Stimulated activated CD4-positive, alpha-beta T cell treated with anti-CD3 and anti-CD28 coated beads, TNF-alpha, amount 100 ng/mL, for 48 hours (primary cell): ENCODE results near the gene ANKRD31.

Experiments used
- DNase-seq, 3 donors: peaks; one replicate each; pipeline ENCODE4 v3.0.0-alpha.2; 2020; ENCODE audit warnings: low read depth in 3 of 3

ANKRD31 gene

DNA sequence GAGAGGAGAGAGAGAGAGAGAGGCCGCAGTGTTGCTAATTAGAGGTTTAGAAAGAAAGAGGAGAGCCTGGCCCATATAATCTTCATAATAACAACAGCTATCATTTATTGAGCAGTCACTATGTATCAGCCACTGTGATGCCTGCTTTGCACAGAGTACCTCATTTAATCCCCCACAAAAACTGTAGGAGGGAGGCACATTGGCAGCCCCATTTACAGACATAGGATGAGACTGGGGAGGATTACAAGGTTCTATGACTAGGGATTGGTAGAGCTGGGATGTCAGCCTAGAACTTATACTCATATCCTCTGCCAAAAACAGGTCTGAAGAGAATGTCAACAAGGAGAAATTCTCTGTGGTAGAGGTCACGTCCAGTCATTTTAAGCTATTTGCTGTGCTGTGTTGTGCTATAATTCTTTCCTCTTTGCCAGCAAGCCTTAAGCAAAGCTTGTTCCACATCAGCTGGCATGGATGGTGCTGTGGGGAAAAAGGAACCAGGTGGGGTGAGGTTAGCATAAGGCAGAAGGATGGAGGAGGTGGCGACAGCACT, 177.6 kb downstream of the ANKRD31 start:
- DNase-seq, result no peak

DNA sequence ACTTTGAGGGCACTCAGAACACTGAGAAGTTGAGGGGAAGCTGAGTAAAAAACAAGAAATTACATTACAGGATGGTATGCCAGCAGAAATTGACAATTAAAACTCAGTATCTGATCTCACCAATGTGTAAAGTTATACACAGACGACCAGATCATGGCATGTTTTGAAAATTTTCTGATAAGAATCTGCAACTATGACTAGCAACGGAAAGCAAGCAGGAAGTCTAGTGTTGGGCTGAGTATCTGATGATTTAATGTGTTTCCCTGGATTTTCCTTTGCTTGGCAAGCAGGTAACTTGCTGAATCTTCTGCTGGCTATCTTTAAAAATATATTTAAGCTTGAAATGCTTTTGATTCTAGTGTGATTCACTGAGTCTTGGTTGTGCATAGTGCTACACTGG, 179.1 kb downstream of the ANKRD31 start:
- no peak for DNase-seq

DNA sequence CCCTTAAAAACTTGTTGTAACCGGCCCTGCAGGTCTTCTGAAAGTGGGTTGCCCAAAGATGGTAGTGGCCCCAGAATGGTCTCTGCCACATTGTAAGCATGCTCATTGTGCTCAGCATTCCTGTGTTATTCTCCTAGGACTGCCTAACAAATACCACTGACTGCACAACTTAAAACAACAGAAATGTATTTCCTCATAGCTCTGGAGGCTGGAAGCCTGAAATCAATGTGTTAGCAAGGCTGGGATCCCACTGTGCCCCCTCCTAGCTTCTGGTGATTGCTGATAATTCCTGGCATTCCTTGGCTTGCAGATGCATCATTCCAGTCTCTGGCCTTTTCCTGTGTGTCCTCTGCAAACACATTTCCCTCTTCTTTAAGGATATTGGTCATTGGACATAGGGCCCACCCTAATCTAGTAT, 180.9 kb downstream of the ANKRD31 start:
- DNase-seq, result no peak

DNA sequence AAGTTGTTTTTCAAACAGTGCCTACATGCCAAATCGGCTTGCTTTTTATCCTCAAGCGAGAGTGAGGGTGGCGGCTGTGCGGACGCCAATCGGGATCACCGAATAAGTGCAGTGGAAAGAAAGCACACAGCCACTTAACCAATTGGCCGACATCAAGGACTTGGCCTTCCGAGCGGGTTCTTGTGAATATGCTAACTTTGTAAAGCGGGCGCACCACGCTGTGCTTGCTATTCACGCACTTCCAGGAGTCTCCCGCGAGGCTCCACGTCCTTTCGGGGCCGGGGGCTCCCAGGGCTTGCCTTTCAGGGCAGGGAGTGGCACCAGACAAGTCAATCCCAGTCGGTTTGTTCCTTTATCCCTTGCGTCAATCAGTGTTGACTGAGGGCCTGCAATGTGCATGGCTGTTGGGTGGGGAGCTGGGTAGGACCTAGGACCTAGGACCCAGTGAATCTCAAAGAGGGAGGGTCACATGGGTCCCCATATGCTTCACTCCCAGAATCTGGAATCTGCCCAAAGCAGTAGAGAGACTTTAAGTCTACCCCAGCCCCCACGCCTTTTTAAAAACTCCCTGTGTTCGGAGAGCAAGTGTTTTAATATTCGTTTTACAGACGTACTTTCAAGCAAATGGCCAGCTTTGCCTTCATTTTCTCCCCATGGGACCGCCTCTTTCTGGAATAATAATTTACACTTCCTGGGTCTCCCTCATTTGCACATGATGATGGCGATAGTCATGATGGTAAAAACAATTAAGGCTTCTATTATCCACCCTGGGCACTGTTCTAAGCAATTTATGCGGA, 182.3 kb downstream of the ANKRD31 start:
- DNase-seq, result no peak

DNA sequence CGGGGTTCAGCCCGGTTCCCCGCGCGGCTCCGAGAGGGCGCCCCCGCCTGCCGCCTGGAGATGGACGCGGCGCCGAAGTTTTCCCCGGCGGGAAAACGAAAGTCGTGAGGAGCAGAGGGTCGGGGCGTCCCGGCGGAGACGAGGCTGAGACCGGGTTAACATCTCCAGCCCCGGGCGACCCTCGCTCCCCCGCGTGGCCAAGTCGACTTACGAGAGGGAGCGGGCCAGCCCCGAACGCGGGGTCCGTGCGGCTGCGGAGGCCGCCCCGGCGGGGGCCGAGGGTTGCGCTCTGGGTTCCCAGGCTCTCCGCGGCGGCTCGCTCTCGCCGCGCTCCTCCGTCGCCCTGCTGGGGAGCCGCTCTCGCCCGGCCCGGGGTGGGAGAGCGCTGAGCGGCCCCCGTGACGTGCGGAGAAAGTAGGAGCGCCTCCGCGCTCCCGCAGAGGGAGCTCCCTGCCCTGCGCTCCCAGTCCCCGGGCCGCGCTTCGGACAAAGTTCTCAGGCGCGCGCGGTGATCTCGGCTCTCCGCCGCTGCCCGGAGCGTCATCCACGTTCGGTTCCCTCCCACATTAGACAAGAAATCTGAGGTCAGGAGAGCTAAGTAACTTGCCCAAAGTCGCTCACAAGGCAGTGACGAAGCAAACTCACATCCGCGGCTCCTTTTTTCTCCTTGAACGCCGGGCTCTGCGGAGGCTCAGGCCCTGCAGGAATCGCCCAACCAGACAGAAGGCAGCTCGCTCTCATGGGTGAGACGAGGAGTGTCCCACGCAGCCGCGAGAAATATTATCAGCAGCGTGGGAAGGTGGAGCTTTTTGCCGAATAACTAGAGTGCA, 183.2 kb downstream of the ANKRD31 start:
- peak in 2 of 3 donors; percentile 34 to 45 for DNase-seq

DNA sequence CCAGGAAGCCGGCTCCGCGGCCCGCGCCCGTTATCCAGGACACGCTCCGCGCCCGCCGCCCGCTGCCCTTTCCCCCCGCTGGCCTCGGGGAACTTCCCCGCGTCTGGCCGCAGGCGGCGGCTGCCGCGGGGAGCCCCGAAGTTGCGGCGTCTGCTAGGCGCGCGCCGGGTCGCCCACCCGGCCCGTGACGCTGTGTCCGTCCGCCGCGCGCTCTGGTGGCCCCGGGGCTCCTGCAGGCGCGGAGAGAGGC, 183.7 kb downstream of the ANKRD31 start:
- no peak for DNase-seq

DNA sequence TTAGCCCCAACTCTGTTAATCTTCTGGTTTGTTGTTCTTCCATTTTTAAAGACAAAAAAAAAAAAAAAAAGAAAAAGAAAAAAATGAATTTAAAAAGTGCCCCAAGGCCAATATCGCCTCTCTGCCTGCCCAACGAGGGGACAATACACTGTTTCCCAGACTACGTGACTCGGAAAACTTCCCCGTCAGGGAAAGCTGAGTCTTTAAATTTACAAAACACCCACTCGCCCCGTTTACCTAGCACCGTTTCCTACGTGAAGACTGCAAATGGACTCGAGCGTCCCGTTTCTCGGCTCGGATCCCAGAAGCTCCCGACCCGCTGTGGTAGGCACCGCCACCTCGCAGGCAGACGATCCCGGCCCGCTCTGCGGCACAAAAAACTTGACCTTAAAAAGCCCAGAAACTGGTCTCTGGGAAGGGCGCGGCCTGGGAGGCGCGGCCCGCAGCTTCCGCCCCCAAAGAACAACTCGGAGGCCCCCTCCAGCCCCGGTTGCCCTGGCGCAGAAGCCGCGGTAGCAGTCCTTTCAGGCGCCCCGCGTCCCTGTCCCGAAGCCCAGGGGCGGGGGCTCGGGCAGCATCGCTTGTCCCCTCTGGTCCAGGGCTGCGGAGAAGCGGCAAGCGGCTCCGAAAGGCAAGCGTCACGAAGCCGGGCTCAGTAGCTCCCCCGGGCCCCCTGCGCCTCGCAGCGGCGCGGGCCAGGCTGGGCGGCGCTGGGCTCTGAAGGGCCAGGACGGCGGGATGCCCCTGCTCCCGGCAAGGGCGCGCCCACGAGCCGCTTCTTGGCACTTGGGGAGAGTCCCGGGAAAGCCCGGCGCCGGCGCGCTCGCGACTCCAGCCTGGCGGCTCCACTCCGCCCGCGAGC, 184.3 kb downstream of the ANKRD31 start, which contains the start of gene GCNT4:
Gene GCNT4 (minus strand): TSS at position 367 of the 862 bp plus-strand sequence. CDS start 22,521 bp downstream, outside the sequence.
- peak in 1 of 3 donors; percentile 2 for DNase-seq

DNA sequence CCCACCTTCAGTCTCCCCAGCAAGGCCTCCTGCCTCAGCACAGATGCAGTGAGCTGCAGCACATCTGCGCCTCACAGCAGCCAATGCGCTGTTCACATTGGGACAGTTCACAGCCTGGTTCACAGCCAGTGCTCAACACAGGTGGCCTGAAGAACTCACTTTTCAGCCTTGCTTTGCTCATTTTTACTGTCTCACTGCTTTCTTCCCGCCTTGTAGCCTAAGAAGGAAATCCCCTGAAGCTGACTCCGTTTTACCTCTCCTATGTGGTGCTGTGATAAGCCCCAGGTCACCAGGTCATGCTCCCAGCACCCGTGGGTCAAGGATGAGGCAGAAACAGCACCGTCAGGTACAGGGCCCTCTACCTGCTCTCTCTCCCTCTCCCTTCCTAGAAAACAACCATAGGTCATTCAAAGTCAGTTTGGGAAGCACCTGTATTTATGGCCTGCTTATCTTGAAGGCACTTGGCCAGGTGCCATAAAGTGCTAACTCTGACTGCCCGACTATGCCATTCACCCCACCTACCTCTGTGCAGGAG, 185.4 kb downstream of the ANKRD31 start:
- peak in 1 of 3 donors; percentile 14 for DNase-seq

DNA sequence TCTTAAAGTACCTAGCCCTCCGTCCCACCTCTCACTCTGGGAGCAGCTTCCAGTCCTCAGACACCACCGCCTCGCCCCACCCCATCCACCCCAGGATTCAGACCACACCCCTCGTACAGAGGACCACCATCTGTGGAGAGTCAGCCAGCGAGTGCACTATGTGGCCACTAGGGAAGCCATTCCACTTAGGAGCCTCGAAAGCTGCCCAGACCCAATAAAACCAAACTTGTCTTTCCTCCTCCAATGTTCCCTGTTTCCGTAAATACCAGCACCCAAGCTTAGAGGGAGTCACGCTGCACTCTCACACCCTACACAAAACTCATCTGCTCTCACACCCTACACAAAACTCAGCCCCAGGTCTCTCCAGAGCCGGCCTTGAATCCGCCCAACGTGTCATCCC, 186.3 kb downstream of the ANKRD31 start:
- no peak for DNase-seq

DNA sequence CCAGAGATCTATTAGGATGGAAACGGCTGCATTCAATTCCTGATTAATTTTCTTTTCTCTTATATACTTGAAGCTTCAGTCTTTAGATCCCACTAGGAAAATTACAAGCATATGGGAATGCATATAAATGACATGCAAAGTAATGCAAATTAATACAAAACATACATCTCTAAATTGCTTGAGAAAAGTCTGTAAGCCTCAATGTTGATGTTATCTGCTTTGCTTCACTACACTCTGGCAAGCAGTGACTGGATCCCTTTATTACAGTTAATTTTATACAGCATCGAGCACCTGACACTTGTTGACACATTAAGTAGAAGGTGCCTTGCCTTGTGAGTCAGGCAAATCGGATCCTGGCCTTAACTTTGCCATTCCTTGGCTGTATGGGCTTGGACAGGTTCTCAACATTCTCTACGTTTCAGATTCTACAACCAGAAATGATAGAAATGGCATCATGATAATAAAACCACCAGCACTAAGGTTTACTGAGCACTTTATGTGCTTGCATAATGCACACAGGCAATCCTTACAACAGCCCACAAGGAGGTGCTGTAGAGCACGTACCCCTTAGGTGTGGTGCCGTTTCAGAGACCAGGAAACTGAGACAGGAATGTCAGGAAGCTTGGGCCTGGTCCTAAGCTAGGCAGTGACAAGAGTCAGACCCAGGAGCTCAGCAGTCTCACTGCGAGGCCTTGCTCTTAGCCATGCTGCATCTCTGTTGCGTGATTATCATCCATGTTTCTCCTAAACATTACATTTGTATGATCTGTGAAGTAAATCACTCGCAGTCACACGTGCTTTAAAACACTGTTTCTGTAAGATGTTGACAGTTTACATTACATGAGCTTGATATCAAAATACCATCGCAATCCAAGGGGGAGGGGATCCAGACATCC, 187.0 kb downstream of the ANKRD31 start:
- peak in 2 of 3 donors; percentile 33 to 66 for DNase-seq

DNA sequence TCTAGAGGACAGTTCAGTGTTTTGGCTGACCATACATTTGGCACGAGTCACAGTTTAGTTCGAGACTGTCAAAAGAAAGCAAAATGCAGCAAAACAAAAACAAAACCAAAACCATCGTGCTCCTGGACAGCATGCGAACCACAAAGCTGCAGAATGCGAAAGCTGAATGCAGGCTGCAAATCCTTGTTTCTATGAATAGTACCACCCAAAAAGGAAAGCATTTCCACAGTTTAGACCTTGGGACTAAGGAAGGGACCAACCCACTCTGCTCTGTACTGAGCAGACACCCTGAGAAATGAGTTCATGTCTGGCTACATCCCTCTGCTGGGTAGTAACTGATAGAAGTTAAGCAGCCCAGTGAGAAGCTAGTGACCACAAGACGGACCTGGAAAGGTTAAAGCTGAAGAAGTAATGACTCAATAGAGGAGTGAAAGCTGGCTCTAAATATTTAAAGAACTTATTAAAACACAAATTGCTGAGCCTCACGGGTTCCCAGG, 188.2 kb downstream of the ANKRD31 start:
- no peak for DNase-seq

DNA sequence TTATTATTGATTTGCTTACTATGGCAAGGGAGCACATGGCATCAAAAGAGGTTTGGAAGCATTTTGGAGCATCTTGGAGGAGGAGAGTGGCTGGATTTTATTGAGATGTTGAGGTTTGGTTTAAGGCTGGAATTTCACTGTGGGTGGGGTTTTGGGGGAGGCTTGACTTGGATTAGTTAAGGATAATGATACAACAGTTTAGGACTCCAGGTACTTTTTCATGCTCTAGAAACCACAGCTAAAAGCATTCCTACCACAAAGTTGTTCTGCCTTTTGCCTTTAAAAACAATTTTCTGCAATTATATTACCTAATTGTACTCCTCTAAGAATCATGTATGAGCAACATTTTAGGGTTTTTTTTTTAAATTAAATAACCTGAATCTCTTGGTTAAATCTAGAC, 189.3 kb downstream of the ANKRD31 start:
- DNase-seq, result no peak

DNA sequence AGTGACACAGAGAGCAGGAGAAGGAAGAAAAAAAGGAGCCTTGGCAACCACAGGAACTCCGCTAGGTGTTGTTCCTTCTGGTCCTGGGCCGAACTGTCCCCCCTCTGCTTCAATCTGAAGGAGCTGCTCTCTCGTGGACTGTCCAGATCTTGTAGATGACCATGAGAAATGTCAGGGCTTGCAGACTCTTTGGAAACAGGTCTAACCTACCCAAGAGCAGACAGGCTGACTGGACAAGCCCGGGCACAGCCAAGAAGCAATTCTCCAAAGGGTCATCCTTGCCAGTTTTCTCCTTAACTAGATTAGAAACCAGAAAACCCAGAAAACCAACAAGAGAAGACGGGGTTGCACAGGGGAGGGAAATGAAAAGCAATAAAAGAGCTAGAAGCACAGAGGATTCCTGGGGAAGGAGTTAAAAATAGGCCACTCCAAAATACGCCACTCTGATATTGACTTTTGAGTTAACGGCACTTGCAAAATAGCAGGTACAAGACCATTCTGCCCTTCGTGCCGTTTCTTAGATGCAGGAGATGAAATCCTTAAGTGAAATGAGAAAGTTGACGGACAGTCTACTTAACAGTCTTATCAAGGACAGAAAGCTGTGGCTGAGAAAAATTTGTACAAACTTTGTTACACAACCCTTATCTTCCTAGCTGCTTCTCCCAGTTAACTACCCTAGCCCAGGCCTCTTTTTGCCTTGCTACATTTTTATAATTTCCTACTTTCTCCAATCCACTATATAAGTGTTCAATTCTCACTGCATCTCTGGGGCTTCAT, 190.1 kb downstream of the ANKRD31 start:
- DNase-seq, result no peak

DNA sequence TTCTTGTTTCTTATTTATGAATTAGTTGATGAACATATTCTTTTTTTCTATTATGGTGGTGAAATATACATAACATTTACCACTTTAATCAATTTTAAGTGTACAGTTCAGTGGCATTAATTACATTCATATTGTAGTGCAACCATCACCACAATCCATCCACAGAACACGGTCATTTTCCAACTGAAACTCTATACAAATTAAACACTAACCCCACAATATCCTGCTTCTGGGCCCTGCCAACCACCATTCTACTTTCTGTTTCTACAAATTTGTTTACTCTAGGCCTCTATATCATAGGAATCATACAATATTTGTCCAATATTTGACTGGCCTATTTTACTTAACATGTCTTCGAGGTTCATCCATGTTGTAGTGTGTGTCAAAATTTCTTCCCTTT, 191.6 kb downstream of the ANKRD31 start:
- no peak for DNase-seq

DNA sequence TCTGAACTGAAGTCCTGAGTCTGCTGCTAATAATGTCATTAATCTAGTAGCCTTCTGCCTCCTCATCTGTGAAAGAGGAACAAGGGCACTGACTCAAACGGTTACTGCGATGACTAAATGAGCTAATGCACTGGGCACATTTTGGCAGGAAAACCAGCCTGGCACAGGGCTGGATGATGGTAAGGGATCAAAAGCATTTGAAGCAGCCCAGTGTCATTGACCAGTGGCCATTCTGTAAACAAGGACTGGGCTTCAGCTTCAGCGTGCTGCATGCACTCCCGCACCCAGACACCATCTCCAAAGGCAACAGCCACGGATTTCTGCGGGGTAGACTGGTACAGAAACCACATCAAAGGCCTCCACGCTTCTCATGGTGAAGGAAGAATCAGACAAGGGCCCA, 192.3 kb downstream of the ANKRD31 start:
- no peak for DNase-seq

DNA sequence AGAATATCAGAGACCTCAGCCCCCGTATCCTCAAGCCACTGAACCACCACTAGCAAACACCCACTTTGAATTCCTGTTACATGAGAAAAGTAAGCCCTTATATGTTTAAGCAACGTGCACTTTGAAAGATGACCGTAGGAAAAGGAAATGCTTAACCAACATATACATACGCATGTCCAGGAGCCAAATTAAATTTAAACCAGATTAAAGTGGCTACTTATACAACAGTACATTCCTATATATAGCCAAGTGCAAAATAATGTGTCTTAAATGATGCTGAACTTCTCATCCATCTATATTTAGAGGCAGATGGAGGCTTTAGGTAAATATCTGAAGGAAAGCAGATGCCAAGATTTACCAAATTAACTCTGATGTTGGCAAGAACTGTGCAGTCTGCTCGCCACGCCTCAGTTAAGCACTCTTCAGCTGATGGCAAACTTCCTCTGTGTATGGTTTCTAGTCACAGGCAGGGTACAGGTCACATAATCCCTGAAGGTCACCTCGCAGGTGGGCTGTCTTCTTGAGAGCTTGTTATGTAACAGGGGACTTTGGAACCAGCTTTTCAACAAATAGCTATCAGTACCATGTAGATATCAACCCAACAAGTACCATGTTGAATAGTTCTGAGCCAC, 192.9 kb downstream of the ANKRD31 start:
- DNase-seq, result no peak

DNA sequence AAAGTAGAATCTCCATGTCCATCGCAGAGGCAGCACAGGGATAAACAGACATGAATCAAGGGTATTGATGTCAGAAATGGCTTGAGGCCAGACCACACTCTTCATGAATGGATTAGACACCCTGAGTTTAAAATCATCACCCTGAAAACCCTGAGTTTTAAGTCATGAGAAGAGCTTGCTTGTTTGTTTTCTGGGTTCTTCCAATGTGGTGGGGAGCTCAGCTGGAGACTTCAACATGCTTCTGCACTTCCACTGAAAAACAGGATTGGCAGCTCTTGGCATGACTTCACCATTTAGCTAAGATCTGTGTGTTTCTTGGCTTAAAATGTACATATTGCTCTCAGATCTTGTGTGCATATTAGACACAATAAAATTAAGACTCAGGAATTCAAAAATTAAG, 194.2 kb downstream of the ANKRD31 start:
- DNase-seq, result no peak

DNA sequence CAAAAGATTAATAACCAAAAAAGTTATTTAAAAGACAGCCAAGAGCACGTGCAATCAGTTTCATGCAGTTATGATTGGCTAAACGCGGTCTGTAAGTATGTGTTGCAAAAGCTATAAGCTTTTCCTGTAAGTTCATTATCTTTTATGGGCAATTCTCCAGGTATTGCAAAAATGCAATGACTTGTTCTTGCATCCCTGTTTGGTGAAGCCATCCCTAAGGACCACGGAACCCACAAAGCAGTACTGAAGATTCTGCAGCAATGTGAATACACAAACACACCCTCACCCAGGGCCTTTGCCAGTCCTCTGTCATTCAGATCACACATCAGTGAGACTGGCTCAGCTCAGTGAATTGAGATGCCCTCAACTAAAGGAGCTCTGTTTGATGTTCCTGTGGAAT, 195.7 kb downstream of the ANKRD31 start:
- no peak for DNase-seq

DNA sequence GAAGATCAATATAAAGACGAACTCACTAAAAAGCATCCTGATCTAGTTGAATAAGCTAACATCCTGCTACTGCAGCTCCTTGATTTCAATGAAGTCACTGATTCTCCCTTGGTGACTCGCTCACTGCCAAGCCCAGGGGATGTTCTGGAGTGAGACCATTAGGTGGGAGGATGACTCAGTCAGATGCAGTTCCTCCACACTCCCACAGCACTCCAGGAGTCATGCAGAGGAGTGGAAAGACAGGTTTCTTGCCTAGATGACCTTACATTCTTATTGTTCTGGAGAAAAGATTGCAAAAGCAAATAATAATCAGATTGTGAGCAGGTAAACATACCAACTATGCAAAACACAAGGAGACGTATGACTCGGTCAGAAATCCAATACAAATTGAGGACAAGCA, 199.6 kb downstream of the ANKRD31 start:
- peak in 1 of 3 donors; percentile 23 for DNase-seq
